GM03348 (cell line): ENCODE results near the gene TPK1.
A peak's percentile ranks its signal among the peaks of the same experiment; 100 is the strongest.

Experiments
- DNase-seq: peaks from one replicate; pipeline ENCODE4 v3.0.0; 2012; ENCODE audit warnings: low spot score

TPK1 gene

GRCh38 chr7:144723301-144723700 is 112.6 kb downstream of the TPK1 start:
- DNase-seq: no peak

GRCh38 chr7:144720710-144721109 is 115.1 kb downstream of the TPK1 start:
- DNase-seq: no peak

GRCh38 chr7:144720149-144720548 is 115.7 kb downstream of the TPK1 start:
- no peak for DNase-seq

GRCh38 chr7:144717720-144718119 is 118.1 kb downstream of the TPK1 start:
- no peak for DNase-seq

GRCh38 chr7:144713850-144714249 is 122.0 kb downstream of the TPK1 start:
- DNase-seq: no peak

- DNase-seq: no peak
These were observed 125.1 kb downstream of the TPK1 start for GRCh38 chr7:144710791-144711190.

- no peak for DNase-seq
These were observed 126.8 kb downstream of the TPK1 start for GRCh38 chr7:144709066-144709465.

DNA sequence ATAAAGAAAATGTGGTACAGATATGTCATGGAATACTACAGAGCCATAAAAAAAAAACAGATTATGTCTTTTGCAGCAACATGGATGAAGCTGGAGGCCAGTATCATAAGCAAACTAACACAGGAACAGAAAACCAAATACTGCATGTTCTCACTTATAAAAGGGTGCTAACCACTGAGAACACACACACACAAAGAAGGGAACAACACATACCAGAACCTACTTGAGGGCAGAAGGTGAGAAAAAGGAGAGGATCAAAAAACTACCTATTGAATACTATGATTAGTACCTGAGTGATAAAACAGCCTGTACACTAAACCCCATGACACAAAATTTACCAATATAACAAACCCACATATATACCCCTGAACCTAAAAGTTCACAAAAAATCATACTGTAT is 144.6 kb downstream of the TPK1 start:
- DNase-seq: no peak

DNA sequence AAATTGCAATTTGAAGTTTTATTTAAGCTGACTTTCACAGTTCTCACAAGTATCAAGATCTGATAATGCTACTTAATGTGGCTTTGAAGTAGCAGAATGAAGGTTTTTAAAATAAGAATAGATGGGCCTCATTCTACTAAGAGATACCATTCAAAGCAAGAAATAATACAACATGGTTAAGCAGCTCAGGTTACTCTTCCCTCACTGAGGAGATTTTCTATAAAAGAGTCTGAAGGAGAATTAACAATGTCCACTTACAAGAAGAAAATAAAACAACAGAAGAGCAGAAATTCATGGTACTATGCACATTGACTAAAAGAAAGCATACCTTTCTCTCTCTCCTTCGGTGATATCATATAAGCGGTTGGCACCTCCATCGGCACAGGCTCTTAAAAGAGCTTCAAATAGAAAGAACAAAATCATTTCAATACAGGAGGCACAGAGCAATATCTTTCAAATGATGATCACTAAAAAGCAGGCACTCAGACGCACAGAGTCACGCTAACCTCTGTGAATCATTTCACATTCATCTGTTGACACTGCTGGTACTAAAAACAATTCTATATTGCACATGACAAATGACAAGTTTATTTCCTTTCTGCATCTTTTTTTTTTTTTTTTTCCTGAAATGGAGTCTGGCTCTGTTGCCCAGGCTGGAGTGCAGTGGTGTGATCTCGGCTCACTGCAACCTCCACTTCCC is 153.1 kb downstream of the TPK1 start:
- DNase-seq: no peak

- DNase-seq: no peak
These were observed 159.4 kb downstream of the TPK1 start for GRCh38 chr7:144676492-144676891.

DNA sequence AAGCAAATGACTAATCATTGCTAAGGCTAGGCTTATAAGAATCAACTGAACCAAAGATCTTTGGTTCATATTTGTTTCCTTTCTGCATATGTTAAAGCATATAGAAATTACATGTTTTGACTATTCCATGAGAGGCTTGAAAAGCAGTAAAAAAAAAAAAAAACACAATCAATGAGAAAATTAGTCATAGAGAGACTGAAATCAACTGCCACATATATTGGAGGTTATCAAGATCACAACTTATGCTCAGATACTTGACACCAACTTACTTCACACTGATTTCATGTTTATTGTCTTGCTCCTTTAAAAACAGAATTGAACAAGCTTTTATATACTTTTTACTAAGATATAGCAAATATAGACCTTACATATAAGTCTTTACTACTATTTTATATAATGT is 161.3 kb downstream of the TPK1 start:
- DNase-seq: no peak

DNA sequence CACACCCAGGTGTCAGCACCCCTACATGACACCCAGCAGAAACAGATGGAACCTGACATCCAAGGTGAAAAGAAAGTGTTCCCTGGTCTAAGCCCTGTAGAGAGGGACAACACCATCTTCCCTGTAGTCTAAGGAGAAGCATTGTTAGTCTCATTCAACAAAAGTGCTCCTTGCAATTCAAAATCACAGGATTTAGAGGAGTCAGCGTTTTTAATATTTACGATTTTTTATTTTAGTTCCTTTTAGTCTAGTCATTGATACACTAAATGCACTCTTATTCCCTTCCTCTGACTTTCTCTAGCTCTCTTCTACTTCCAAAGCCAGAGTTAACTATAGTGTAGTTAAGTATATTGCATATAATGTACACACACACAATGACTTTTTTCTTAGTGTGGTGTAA is 163.0 kb downstream of the TPK1 start:
- no peak for DNase-seq

- DNase-seq: no peak
These were observed 164.4 kb downstream of the TPK1 start for GRCh38 chr7:144671429-144671828.

DNA sequence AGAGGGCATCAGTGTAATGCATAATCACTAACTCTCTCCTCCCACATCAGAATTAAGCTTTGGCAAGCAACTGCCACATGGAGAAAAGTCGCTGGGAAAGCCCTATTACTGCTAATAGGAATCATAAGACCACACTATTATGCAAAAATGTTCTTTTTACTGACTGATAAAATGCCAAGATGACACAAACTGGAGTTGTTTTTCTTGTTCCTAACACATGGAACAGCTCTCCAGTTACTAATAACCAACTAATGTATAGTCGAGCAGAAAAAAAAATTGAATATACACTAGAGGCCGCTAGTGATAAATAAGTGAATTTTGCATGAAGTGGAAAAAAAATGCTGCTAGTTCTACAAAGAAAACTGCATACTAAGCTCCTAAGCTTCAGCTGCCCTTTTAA is 165.6 kb downstream of the TPK1 start:
- DNase-seq: peak; percentile 4

DNA sequence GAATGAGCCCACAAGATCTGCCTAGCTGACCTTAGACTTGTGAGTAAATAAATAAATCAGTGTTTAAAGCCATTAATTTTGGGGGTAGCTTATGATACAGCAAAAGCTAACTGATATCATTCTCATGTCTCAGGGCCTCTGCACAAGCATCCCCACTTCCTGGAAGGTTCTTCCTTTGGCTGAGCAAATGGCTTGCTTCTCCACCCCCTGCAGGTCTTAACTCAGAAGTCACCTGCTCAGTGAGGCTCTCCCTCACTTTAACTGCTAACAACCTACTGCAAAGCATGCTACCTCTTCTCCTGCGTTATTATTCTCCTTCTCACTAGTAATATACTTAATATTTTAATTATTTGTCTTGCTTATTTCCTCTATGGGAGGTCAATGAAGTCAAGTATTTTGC is 167.3 kb downstream of the TPK1 start:
- DNase-seq: no peak

DNA sequence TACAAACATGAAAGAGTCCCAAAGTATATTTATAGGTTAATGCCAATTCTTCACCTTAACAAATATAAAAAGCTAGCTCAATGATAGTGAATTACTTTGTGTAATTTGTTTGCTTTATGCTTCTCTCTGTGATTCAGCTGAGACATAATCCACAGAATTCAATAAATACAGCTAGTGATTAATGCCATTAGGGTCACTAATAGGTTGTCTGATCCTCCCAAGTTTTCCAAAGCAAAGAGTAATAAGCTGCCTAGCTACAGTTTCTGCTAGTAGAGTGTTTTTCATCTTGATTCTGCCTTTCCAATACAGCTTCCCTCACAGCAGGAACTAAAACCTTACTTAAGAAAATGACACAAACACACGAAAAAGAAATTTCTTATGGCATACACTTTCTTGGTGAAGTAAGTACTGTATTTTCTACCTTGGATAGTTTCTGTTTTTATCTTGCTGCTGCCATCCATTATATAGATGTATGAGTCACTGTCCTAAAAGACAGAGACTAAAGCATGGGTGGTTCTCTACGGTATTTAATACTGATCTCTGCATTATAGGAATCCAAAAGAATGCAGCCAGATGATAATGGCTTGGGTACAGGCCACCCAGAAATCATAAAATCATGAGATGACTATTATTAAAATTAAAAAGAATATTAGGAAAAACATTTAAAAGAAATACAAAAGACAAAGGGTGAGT is 170.0 kb downstream of the TPK1 start:
- DNase-seq: no peak

DNA sequence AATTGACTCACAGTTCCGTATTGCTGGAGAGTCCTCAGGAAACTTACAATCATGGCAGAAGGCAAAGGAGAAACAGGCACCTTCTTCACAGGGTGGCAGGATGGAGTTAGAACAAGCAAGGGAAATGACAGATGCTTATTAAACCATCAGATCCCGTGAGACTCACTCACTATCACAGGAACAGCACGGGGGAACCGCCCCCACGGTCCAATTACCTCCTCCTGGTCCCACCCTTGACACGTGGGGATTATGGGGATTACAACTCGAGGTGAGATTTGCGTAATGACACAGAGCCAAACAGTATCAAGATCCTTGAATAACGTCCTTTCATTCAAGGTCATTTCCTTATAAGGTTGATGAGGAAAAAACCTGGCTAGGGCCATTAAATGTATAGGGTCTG is 176.6 kb downstream of the TPK1 start:
- DNase-seq: no peak

DNA sequence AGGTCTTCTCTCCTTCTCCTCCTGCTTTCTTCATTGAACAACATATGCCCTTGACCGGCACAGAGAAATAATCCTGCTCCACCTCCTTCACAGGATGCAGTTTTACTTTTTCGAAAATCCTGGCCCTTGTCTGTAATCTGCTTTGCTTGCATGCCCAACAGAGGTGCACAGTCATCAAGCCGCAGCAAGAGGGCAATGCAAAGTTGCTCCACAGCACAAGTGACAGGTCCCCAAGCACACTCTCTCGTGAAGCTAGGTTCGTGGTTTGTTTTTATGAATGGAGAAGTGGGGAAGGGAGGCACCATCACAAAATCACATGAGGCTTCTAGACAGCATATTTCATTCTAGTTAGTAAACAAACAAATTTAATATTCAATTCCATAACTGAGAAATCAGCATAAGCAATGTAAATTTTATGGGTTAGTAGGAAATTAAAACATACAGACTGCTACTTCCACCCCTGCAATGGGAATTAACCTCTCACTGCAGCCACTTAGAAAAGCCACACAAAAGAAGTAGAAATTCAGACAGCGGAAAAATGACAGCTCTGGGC is 178.8 kb downstream of the TPK1 start:
- DNase-seq: no peak

DNA sequence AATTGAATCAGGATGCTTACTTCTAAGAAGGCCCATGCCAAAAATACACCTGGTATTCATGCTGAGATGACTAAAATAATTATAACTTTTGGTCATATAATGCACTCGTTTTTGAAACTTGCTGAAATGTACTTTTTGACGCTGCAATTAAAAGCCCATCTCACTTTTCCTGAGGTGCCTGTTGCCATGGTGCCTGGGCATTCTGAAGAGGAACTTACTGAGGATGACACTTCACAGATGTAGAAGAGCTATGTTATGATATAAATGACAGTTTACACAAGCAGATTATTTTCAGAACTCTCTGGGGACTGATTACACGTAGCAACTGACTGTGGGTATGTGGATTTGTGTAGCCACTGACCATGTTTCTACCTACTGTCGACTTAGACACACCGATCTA is 182.4 kb downstream of the TPK1 start:
- DNase-seq: no peak

- no peak for DNase-seq
These were observed 185.4 kb downstream of the TPK1 start for GRCh38 chr7:144650439-144650838.

DNA sequence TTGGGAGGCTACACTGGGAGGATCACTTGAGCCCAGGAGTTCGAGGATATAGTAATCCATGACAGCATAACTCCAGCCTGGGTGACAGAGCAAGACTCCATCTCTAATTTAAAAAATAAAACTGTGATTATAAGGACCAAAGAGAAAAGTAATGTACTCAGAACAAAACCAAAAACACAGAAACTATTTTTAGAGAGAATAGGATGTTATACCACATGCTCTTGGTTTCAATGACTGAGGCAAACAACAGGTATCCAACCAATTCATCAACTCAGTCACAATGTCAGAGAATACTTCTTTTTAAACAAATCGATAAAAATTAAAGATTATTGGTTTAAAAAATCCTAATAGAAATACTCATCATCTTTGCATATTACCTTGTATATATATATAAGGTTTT is 186.7 kb downstream of the TPK1 start:
- no peak for DNase-seq

DNA sequence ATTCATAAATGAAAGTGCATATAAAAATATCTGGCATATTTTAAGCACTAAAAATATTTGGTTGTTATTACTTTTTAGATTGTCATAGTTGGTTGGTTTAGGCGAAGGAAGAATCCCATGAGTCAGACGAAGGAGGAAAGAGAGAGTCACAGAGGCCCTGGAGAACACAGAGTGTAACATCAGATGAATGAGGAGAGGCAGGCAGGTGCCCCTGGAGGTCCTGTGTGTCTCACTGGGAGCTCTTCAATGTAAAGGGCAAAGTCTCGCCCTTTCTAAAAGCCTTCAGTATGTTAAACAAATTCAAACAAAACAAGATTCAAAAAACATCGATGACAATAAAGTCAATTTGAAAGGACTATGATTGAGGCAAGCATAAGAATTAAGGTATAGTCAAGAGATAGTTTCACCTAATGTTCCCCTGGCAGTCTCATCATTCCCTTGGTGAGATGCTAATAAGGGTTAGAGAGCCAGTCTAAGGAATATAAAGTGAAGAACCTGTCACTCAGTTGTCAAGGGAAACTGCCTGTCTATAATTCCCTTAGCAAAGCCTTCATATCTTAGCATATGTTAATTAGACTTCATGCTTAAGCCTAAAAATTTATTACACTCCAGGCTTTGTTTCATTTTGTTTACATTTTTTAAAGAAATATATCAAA is 194.3 kb downstream of the TPK1 start:
- no peak for DNase-seq

GRCh38 chr7:144632724-144633123 is 203.1 kb downstream of the TPK1 start:
- DNase-seq: no peak
